Measurements from ENCODE around the gene SYNE2.
"Not testable (repeated sequence)": the region's sequence is repeated elsewhere in the genome, so short reads cannot be mapped to it uniquely, and the experiment has no call there.

The SYNE2 gene

DNA sequence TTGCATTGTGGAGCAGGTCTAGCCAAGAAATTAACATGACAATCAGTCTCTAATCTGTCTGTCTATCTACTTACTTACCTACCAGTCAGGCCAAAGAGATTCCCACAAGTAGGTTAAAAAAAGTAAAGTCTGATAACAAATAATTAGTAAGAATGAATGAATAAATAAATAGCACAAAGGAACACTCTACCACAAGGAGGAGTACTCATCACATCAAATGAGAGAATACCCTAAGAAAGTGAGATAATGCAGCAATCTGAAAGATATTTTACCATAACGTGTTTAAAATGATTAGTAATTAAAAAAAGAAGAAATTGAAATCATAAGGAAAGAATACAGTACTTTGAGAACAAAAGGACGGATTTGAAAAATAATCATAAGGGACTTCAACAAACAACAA, 187.2 kb downstream of the SYNE2 start:
- DNase-seq, result no peak

- DNase-seq, result not testable (repeated sequence)
These were observed 190.5 kb downstream of the SYNE2 start for GRCh38 chr14:64043296-64043695.

DNA sequence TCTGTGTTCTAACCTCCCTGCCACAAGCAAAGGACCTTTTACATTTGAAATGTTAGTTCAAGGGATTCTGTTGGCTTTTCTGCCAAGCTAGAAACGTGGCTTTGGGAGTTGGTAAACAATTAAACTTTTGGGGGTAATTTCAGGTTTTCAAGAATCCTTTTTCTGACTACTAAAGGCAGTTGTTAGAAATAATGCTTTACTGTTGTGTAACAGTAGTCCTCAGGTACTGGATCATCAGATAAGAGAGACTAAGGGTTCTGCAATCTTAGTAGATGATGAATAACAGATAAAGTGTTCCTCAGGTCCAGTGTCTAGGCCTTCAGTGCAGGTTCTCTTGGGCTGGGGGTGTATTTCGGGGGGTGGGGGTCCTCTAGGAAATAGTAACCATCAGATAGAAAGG, 192.3 kb downstream of the SYNE2 start:
- no peak for DNase-seq

DNA sequence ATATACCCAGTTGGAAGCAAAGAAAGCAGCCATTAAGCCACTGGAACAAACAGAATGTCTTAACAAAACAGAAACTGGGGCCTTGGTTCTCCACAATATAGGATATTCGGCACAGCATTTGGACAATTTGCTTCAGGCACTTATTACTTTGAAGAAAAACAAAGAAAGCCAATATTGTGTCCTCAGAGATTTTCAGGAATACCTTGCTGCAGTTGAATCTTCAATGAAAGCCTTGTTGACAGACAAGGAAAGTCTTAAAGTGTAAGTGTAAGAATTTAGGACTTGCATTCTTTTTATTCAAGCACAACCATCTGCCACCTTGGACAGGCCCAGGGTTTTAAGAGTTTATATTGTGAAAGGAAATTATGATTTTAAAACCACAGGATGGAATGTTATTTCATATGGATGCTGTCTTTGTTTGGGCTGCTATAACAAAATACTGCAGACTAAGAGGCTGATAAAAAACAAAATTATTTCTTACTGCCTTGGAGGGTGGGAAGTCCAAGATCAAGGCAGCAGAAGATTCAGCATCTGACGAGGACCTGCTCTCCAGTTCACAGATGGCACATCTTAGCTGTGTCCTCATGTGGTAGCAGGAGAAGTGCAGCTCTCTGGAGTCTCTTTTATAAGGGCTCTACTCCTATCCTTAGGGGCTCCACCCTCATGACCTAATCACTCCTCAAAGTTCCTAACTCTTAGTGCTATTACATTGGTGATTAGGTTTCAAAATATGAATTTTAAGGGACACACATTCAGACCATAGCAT, 197.0 kb downstream of the SYNE2 start:
- DNase-seq, result no peak

DNA sequence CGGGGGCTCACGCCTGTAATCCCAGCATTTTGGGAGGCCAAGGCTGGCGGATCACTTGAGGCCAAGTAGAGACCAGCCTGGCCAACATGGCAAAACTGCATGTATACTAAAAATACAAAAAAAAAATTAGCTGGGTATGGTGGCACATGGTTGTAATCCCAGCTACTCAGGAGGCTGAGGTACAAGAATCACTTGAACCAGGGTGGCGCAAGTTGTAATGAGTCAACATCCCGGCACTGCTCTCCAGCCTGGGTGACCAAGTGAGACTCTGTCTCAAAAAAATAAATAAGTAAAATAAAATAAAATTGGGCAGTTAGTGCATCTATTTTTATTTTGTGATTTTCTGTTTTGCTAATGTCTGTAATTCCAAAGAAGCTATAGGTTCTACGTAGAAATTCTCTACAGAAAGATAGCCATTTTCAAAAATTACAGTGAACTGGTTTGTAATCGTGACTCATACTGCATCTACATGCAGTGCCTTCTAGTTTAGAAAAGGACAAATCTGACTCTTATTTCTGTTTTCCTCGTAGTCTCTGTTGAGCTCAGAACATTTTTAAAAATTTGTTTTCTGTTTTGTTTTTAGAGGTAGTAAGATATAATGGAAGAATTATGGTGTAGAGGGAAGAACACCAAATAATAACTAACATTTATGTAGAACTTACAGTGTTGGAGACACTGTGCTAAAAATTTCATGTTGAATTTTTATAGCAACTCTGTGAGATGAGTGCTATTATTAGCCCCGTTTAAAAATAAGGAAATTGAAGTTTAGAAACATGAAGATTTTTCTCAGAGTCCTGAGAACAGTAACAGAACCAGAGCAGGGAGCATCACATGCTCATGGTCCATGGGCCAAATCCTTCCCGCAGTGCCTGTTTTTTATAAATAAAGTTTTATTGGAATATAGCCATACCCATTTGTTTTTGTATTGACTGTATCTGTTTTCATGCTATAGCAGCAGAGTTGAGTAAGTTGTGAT, 201.2 kb downstream of the SYNE2 start:
- DNase-seq, result no peak

DNA sequence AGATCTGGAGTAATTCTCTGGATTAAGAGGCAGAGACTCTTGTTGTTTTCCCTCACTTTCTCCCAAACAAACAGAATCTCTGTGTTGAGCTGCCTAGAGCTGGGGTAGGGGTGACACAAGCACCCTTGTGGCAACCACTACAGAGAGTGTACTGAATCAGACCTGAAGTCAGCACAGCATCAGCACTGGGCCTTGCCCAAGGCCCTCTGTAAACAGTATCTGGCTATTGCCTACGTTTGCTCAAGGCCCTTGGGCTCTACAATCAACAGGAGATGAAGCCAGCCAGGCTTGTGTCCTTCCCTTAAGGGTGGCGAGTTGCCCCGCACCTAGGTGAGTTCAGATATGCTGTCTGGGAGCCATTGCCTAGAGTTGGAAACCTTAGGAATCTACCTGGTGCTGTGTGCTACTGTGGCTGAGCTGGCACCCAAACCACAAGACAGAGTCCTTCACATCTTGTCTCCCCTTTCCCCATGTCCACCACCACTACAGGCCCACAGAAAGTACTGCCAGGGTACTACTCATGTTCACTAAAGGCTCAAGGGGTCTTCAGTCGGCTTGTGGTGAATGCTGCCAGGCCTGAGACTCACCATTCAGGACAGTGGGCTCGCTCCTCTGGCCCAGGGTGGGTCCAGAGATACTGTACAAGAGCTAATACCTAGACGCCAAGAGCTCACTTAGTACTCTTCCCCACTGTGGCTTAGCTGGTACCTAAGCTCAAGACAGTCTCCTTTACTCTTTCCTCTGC, 206.8 kb downstream of the SYNE2 start:
- no peak for DNase-seq

GRCh38 chr14:64060199-64060545, 207.4 kb downstream of the SYNE2 start:
- no peak for DNase-seq

DNA sequence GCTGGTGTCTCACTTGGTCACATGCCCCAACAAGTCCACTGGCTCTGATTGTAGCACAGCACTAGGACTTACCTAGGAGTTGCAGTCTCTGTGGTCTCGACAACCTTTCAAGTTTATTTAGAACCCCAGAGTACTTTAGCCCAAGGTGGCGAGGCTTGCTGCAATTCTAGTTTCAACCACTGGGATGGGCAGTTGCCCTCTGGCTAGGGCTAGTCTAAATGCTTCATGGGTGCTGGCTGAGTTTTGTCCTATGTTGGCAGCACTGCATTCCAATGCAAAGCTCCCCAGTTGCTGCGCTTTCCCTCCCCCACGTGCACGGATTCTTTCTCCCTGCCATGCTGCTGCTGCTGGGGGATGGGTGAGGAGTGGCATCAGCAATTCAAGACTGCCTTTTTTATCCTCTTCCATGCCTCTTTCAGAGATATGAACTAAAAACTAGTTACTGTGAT, 207.9 kb downstream of the SYNE2 start:
- no peak for DNase-seq

DNA sequence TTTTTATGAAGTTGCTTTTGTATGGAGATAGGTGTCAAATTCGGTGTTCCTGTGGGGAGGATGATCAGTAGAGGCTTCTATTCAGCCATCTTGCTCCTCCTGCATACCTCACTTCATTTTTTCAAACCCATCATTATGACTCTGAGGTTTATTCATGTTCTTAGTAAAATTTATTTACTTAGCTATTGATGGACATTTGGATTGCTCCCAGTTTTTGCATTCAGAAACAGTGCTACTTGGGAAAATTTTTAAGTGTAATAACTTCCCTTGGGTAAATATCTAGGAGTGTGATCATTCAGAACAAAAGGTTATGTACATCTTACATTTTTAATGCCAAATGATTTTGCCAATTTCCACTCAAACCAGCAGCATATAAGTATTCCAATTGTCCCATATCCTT, 208.3 kb downstream of the SYNE2 start:
- DNase-seq, result no peak

DNA sequence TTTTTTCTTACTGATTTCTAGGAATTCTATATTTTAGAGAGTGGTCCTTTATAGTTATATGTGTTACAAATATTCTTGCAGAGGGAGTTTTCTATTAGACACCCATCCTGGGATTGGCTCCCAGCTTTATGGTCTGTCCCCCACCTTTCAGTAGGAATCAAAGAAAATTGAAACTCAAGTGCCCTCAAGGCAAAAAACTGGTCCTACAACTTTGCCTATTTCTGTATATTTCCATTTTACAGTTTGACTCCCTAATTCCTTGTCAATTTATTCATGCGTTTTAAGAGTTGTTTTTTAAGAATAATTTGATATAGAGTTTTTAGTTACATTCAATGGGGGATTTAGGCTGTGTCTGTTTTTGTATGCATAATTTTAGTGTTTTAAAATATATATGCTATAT, 208.9 kb downstream of the SYNE2 start:
- no peak for DNase-seq

GRCh38 chr14:64062381-64063115, 209.7 kb downstream of the SYNE2 start:
- DNase-seq, result no peak

- DNase-seq, result no peak
These were observed 211.6 kb downstream of the SYNE2 start for GRCh38 chr14:64064447-64064846.

DNA sequence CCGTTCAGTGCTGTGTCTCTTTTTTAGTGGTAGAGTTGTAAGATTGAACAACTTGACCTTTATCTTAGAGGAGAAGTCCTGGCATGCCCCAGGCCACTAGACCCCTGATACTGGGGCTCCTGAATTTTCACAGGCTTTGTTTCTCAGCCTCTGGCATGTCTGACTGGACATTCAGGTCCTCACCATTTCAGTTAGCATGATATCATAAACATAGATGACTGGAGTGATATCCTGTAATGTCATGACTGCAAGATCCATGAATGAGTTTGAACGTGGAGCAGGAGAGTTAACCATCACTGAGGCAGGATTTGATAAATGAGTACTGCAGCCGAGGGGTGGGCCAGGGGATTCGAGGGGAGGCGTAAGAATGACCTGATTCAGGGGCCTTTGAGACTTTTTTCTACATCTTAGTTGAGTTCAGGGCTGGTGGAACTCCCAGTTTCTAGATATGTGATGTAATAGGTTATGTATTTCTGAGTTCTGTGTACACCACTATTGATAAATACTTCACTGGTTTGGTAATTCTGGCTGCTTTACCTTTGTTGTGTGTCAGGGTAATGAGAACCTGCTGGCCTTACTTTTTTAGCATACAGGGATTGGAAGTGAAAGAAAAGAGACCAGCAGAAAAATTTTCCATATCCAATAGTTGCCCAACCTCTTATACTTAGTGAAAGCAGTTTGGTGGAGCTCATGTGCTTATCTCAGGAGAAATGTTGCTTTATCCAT, 217.0 kb downstream of the SYNE2 start:
- DNase-seq, result no peak

- DNase-seq, result no peak
These were observed 222.3 kb downstream of the SYNE2 start for GRCh38 chr14:64074961-64075612.

GRCh38 chr14:64075613-64076005, 222.8 kb downstream of the SYNE2 start:
- DNase-seq, result no peak

DNA sequence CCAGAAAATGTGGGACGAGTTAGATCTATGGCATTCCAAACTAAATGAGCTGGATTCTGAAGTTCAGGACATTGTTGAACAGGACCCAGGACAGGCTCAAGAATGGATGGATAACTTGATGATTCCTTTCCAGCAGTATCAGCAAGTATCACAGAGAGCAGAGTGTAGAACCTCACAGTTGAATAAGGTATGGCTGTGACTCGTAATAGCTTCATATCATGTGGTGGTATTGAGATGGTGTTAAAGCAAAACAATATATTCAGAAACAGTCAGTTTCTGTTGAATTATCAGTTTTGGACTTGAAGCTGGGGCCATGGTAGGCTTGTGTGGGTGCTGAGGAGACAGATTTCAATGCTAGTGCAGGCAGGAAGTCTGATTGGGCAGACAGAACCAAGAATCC, 227.6 kb downstream of the SYNE2 start:
- DNase-seq, result no peak

DNA sequence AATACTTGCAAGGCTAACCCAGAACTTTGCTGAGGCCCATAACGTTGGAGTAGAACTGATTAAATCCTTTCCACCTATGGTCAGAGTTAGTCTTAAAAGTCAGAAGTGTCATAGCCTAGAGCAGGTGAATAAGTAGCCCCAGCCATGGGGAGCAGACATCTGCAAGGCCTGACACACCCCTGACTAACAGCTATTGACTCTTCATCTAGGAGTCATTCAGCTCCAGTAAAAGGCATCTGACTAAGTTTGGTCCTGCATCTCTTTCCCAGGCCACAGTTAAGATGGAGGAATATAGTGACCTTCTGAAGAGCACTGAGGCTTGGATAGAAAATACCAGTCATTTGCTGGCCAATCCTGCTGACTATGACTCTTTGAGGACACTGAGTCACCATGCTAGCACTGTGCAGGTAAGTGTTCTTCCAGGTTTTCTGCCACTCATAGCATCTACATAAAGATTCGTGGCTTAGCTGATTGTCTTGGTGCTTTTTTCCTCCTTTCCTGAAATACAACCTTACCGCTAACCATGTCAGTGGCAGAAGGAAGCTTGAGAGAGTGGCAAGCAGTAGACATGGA, 228.5 kb downstream of the SYNE2 start:
- no peak for DNase-seq

GRCh38 chr14:64082837-64083236, 230.0 kb downstream of the SYNE2 start:
- no peak for DNase-seq

DNA sequence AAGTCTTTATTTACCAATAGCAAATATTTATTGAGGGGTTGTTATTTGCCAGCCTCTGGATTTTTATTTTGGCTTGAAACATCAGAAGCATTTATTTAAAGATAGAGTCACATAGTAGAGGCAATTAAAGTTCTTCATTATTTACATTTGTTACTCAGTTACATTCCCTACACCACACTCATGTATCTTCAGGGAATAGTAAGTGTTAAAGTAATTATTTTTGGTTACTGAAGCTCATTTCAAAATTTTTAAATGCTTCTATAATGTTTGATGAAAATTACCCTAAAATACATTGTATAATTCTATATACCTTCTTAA, 235.8 kb downstream of the SYNE2 start:
- no peak for DNase-seq

DNA sequence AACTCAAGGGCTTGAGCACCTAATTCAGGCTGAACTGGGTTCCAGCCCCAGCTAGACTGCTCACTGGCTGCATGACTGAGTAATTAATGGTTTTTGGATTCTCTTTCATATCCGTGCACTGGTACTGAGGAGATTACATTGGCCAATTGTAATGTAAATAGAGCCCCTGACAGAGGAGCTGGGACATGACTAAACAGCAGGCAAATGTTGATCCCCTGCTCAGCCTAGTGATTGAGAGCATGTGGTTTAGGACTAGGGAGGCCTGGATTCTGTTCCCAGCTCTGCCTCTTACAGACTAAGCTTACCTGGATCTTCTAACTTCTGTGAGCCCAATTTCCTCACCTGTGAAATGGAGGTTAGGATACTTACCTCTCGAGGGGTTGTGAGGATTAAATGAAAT, 237.1 kb downstream of the SYNE2 start:
- no peak for DNase-seq

GRCh38 chr14:64091217-64091616, 238.4 kb downstream of the SYNE2 start:
- no peak for DNase-seq
